LNCaP clone FGC (cell line): Measurements from ENCODE around the gene NHS.

Experiments
- DNase-seq: peaks from one replicate; pipeline ENCODE4 v3.0.0-alpha.2; 2011; ENCODE audit warnings: low read depth
- H3K4me3 ChIP-seq: 2 replicates; pipeline ENCODE4 v1.5.1; 2011; ENCODE audit warnings: mild to moderate bottlenecking, low read depth, low read length, control low read depth
- TF ChIP-seq, protein P1 (sequence below): IDR thresholded peaks from 2 replicates; pipeline ENCODE4 v1.5.1; 2012; ENCODE audit warnings: mild to moderate bottlenecking; ENCODE audit not compliant: control insufficient read depth, insufficient read depth; ENCODE audit errors: extremely low read depth

NHS gene

DNA sequence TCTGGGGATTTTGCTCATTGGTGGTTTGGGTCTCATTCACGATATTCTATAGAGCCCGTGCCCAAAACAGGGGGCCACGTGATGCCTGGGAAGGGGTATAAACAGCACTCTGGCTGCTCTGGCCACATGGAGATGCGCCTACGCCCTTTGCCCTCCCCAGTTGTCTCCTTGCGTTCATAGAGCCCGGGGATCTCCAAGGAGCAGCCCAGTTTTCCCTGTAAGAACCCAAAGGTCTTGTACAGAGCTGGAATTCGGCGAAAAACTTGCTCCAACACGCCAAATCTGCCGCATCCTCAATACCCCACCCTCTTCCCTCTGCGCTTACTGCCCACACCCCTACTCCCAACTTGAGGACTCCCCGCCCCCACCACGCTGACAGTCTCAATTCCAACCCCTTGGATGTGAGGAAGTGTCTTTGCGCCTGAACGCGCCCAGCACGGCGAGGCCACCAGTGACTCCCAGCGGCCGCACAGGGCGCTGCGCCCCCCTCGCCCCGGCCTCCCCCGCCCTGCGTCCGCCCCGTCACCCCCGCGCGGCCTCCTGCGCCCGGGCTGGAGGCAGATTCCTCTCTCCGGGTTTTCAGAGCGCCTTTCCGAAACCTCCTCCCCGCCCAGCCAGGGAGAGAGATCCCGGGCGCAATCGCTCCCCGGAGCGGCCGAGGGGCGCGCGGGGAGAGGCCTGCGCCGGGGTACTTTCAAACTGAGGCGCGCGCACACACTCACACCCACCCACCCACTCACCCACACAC, at the start of gene NHS:
Gene NHS (plus strand): TSS at position 582 of the 748 bp plus-strand sequence. CDS start 558 bp downstream, outside the sequence.
- peak within 1 kb of the TSS; percentile 13; the same call in 1 of the 2 replicates for H3K4me3 ChIP-seq

DNA sequence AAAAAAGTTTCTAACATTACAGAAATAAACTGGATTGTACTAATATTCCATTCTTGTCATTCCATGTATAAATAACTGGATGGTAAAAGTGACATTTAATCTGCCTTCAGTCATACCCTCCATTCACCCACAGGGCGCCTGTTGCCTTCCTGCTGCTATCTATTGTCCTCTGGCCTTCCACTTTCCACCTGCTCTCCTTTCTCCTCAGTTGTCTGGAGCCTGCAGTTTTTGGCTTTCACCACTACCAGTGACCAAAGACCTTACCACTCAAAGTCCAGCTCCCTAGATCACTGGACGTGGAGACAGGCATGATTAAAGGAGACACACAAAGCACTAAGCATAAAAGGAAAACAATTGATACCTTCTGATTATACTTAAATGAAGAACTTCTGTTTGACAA, 46.2 kb upstream of the NHS start:
- no peak for DNase-seq
- H3K4me3 ChIP-seq = no peak overlapping the region
- TF ChIP-seq, protein P1, sequence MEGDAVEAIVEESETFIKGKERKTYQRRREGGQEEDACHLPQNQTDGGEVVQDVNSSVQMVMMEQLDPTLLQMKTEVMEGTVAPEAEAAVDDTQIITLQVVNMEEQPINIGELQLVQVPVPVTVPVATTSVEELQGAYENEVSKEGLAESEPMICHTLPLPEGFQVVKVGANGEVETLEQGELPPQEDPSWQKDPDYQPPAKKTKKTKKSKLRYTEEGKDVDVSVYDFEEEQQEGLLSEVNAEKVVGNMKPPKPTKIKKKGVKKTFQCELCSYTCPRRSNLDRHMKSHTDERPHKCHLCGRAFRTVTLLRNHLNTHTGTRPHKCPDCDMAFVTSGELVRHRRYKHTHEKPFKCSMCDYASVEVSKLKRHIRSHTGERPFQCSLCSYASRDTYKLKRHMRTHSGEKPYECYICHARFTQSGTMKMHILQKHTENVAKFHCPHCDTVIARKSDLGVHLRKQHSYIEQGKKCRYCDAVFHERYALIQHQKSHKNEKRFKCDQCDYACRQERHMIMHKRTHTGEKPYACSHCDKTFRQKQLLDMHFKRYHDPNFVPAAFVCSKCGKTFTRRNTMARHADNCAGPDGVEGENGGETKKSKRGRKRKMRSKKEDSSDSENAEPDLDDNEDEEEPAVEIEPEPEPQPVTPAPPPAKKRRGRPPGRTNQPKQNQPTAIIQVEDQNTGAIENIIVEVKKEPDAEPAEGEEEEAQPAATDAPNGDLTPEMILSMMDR = no peak

More for the DNA sequence above, at the start of gene NHS:
- no peak for DNase-seq
- TF ChIP-seq, protein P1 = peak; percentile 36; the same call in 1 of the 2 replicates

DNA sequence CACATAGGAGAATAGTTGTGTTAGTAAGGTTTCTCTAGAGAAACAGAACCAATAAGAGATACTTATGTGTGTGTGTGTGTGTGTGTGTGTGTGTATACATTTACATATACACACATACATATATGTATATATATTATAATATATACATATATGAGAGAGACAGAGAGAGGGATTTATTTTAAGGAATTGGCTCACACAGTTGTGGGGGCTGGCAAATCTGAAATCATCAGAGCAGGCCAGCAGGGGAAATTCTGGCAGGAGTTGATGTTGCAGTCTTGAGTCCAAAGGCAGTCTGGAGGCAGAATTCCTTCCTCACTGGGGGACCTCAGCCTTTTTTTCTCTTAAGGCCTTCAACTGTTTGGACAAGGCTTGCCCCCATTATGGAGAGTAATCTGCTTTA, 38.6 kb upstream of the NHS start:
- no peak overlapping the region for H3K4me3 ChIP-seq
- TF ChIP-seq, protein P1 = no peak
- DNase-seq = no peak

DNA sequence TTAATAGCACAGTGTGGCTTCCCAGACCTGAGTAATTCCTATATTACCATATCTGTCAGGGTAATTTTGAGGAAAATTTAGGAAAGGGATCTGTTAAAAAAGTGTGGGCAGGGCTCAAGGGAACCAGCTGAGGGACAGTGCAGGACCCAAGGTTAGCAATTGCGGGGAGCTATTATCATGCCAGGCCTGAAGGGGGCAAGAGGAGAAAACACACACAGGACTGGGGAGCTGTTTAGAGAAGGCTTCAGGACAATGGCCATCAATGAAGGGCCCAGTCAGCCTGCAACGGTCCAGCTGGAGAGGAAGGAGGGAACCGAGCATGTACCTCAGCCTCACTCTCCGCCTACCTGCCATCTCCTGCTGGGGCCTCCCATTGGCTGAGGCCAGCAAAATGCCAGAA, 19.0 kb upstream of the NHS start:
- TF ChIP-seq, protein P1 = no peak
- no peak overlapping the region for H3K4me3 ChIP-seq
- DNase-seq = no peak

DNA sequence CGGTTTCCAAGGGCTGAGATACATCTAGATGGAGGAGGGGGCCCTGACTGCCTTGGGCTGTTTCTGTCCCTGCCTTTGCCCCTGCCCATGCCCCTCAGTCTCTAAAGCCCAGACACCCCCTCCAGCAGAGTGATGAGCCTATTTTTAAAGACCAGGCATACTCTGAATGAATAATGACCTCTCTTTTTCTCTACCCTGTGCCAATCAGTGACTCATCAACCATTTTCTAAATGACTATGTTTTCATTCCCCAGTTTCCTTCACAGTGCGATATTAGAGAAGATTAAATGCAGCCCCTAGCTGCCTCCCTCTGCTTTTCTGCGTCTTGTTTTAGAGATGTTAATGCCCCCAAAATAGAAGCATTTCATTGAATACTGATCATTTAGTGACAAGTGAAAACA, 15.5 kb upstream of the NHS start:
- DNase-seq = no peak
- H3K4me3 ChIP-seq = no peak overlapping the region
- TF ChIP-seq, protein P1 = no peak

DNA sequence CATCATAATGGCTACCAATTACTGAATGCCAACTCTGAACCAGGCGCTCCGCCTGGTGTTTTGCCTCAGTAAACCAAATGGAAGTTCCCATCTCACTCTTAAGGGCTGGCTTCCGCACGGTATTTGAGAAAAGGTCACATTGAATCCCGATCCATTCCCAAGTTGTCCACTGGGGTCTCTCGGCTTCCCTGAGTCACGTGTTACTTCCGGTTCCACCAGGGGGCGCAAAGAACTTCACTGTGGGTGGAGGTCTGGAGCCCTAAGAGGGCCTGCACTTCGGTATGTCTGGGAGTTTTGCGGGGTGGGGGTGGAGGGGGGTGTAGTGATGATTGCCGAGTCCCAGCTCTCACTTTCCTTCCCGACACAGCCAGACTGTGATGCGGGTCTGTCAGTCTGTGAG, 13.4 kb upstream of the NHS start:
- TF ChIP-seq, protein P1 = no peak
- DNase-seq = no peak
- no peak overlapping the region for H3K4me3 ChIP-seq

DNA sequence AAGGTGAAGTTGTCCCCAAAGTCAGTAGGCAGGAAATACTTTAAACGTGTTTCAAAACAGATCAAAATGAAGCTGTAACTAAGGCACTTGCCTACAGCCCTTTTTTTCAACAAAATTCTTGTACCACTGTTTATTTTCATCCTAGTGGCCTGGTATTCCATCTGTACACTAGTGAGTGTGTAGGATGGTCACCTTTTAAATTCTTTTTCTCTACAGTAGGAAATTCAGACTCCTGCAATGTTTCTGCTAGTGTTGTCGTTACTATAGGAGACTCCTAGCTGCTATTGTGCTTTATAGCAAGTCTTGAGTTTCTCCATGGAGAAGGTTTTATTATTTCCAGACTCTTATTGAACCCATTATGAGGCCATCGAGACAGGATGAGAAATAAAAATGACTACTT, 7.0 kb upstream of the NHS start:
- no peak for DNase-seq
- TF ChIP-seq, protein P1 = no peak
- no peak overlapping the region for H3K4me3 ChIP-seq
